ENCODE measurements around the gene SLFNL1. TPM values are rescaled to one million over a fixed set of nuclear protein-coding genes. Genes with fewer than 3 reads are reported as not detected.

The SLFNL1 gene
- total RNA-seq, 1 experiment from 2014 or later: 0.18 TPM

- Mint-ChIP-seq H3K4me1 (ENCODE audit: low read depth, unreplicated experiment) (no peaks in the 10 kb centered on the region), H3K36me3 (ENCODE audit: insufficient read depth, unreplicated experiment) (peaks cover 69% of the 10 kb centered on the region), H3K4me3 (ENCODE audit: unreplicated experiment) (no peak overlapping the region), H3K27me3 (ENCODE audit: insufficient read depth, unreplicated experiment) (no peaks in the 10 kb centered on the region), H3K27ac (ENCODE audit: unreplicated experiment) (no peak overlapping the region), H3K9me3 (ENCODE audit: unreplicated experiment) (no peaks in the 10 kb centered on the region)
- H3K4me3 ChIP-seq (ENCODE audit: low read depth, low read length): no peak overlapping the region
- H3K9me3 ChIP-seq: no peaks in the 10 kb centered on the region
- CTCF ChIA-PET: no interaction called here
- intact Hi-C loops (cut with micrococcal nuclease; ENCODE audit: unreplicated experiment): no loop called here
- no TSS peak for BruUV-seq (replicated peaks)
- no peak for DNase-seq
- H3K27me3 ChIP-seq (replicated peaks; ENCODE audit: control insufficient read depth, insufficient read depth, low read length): no peaks in the 10 kb centered on the region
- POLR2A ChIA-PET: no interaction called here
- no peaks in the 10 kb centered on the region for H3K4me1 ChIP-seq
- no peak for TF ChIP-seq CTCF (IDR thresholded peaks at IDR 0.05; ENCODE audit: insufficient read depth in 1 of 2, low read depth in 1 of 2, low read length in 1 of 2, severe bottlenecking in 1 of 2, unreplicated experiment in 1 of 2)
- H3K36me3 ChIP-seq (ENCODE audit: control insufficient read depth, insufficient read depth, low read length): no peaks in the 10 kb centered on the region
These were observed 5.5 kb downstream of the SLFNL1 start for GRCh38 chr1:41015897-41016470.

DNA sequence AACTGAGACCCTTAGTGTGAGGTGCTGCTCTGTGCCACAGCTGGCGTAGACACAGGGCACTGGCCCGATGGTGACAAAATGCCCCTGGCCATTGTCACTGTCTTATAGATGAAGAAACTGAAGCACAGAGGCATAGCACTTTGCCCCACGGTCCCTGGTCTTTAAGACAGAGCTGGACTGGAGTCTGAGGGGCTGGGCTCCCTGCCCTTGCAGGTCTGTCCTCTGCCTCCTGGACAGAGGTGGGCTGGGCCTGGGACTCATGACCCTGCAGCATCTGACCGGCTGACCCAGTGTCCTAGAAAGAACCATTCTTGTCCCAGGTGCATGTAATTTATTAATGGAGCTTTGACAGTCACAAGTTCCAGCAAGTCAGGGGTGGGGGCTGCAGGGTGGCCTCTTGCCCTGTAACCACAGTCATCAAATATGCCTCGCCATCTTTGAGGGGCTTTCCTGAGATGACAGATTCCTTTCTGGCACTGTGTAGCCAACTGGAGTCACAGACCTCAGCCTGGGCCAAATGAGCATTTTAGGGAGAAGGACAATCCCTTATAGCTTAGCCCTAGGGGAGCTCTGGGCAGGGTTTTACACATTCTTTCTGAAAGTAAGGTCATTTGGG is 6.1 kb downstream of the SLFNL1 start:
- Histone ChIP-seq H3K4me1 (no peaks in the 10 kb centered on the region), H3K4me3 (ENCODE audit: low read depth, low read length) (no peak overlapping the region), H3K9me3 (no peaks in the 10 kb centered on the region), H3K27me3 (replicated peaks; ENCODE audit: control insufficient read depth, insufficient read depth, low read length) (no peaks in the 10 kb centered on the region), H3K36me3 (ENCODE audit: control insufficient read depth, insufficient read depth, low read length) (no peaks in the 10 kb centered on the region)
- Mint-ChIP-seq H3K27ac (ENCODE audit: unreplicated experiment) (no peak overlapping the region), H3K36me3 (ENCODE audit: insufficient read depth, unreplicated experiment) (peaks cover 69% of the 10 kb centered on the region), H3K9me3 (ENCODE audit: unreplicated experiment) (no peaks in the 10 kb centered on the region), H3K27me3 (ENCODE audit: insufficient read depth, unreplicated experiment) (no peaks in the 10 kb centered on the region), H3K4me3 (ENCODE audit: unreplicated experiment) (no peak overlapping the region), H3K4me1 (ENCODE audit: low read depth, unreplicated experiment) (no peaks in the 10 kb centered on the region)
- CTCF ChIA-PET: no interaction called here
- BruUV-seq (replicated peaks): no TSS peak
- POLR2A ChIA-PET: no interaction called here
- intact Hi-C loops (cut with micrococcal nuclease; ENCODE audit: unreplicated experiment): no loop called here
- no peak for DNase-seq
- no peak for TF ChIP-seq CTCF (IDR thresholded peaks at IDR 0.05; ENCODE audit: insufficient read depth in 1 of 2, low read depth in 1 of 2, low read length in 1 of 2, severe bottlenecking in 1 of 2, unreplicated experiment in 1 of 2)

- no TSS peak for BruUV-seq (replicated peaks)
- intact Hi-C loops (cut with micrococcal nuclease; ENCODE audit: unreplicated experiment): no loop called here
- Mint-ChIP-seq H3K4me1 (ENCODE audit: low read depth, unreplicated experiment) (no peaks in the 10 kb centered on the region), H3K27me3 (ENCODE audit: insufficient read depth, unreplicated experiment) (no peaks in the 10 kb centered on the region), H3K9me3 (ENCODE audit: unreplicated experiment) (no peaks in the 10 kb centered on the region), H3K36me3 (ENCODE audit: insufficient read depth, unreplicated experiment) (peaks cover 69% of the 10 kb centered on the region), H3K4me3 (ENCODE audit: unreplicated experiment) (no peak overlapping the region), H3K27ac (ENCODE audit: unreplicated experiment) (no peak overlapping the region)
- H3K27me3 ChIP-seq (replicated peaks; ENCODE audit: control insufficient read depth, insufficient read depth, low read length): no peaks in the 10 kb centered on the region
- H3K4me3 ChIP-seq (ENCODE audit: low read depth, low read length): no peak overlapping the region
- no peaks in the 10 kb centered on the region for H3K36me3 ChIP-seq (ENCODE audit: control insufficient read depth, insufficient read depth, low read length)
- ChIA-PET POLR2A (no interaction called here), CTCF (no interaction called here)
- H3K9me3 ChIP-seq: no peaks in the 10 kb centered on the region
- no peaks in the 10 kb centered on the region for H3K4me1 ChIP-seq
- TF ChIP-seq CTCF (IDR thresholded peaks at IDR 0.05; ENCODE audit: insufficient read depth in 1 of 2, low read depth in 1 of 2, low read length in 1 of 2, severe bottlenecking in 1 of 2, unreplicated experiment in 1 of 2): no peak
- DNase-seq: no peak
These were observed 6.7 kb downstream of the SLFNL1 start for GRCh38 chr1:41014871-41015270.

Data from Caco-2 (cell line).